Vagina (tissue), 2 donors: ENCODE results near the gene ATOH7.

Experiments
- CTCF ChIP-seq, 3 experiments: fragments of 450-650 bp in 2 of 3; fragments of 200-600 bp in 1 of 3; sonication (generic) in 1 of 3; IDR thresholded peaks; one replicate each; pipeline ENCODE4 v1.5.1; 2017 to 2019; ENCODE audit warnings: antibody characterized with exemption in 3 of 3, mild to moderate bottlenecking in 2 of 3, moderate library complexity in 2 of 3
- POLR2A ChIP-seq, 2 donors: fragments of 450-650 bp; IDR thresholded peaks; one replicate each; pipeline ENCODE4 v1.6.1; 2017; ENCODE audit warnings: antibody characterized with exemption in 2 of 2, mild to moderate bottlenecking in 2 of 2, moderate library complexity in 2 of 2
- POLR2AphosphoS5 ChIP-seq, 2 donors: sonication (generic); formaldehyde crosslinking; IDR thresholded peaks; one replicate each; pipeline ENCODE4 v1.9.0; 2017; ENCODE audit warnings: antibody characterized with exemption in 2 of 2, mild to moderate bottlenecking in 2 of 2, low read depth in 1 of 2; ENCODE audit not compliant: insufficient read depth in 1 of 2

GRCh38 chr10:68196701-68197100, 35.2 kb downstream of the ATOH7 start:
- no peak for TF ChIP-seq CTCF (IDR thresholded peaks at IDR 0.05)
- no peak for TF ChIP-seq POLR2A (IDR thresholded peaks at IDR 0.05)
- TF ChIP-seq POLR2AphosphoS5 (IDR thresholded peaks at IDR 0.05; ENCODE audit: insufficient read depth in 1 of 2, low read depth in 1 of 2), result no peak
